Neural cell (in vitro differentiated cells): ENCODE measurements around the gene TPSD1. TPM values are rescaled to one million over a fixed set of nuclear protein-coding genes. Genes with fewer than 3 reads are reported as not detected.
"Not testable (repeated sequence)": the region's sequence is repeated elsewhere in the genome, so short reads cannot be mapped to it uniquely, and the experiment has no call there.

Source experiments
- H2AFZ ChIP-seq: fragments of 200-600, 300-800 bp; sonication (generic), shearing (Covaris generic); 2 replicates; pipeline ENCODE4 v1.6.0; 2014; ENCODE audit warnings: low read depth, mild to moderate bottlenecking, antibody characterized with exemption, low read length, moderate library complexity
- H3F3A ChIP-seq: fragments of 200-600 bp; shearing (Covaris generic); 2 replicates; pipeline ENCODE4 v1.6.1; 2016; ENCODE audit warnings: mild to moderate bottlenecking, moderate library complexity, mixed read lengths, antibody characterized with exemption, low read length; ENCODE audit not compliant: insufficient read depth, poor library complexity, severe bottlenecking
- H3K27ac ChIP-seq: fragments of 200-600, 300-800 bp; sonication (generic), shearing (Covaris generic); 2 replicates; pipeline ENCODE4 v1.5.1; 2014; ENCODE audit warnings: mild to moderate bottlenecking, low read length, moderate library complexity
- H3K27me3 ChIP-seq: fragments of 300-800, 200-600 bp; sonication (generic), shearing (Covaris generic); 2 replicates; pipeline ENCODE4 v1.6.0; 2014; ENCODE audit warnings: mild to moderate bottlenecking, low read depth, low read length, moderate library complexity; ENCODE audit not compliant: insufficient read depth
- H3K36me3 ChIP-seq: fragments of 300-800, 200-600 bp; sonication (generic), shearing (Covaris generic); 2 replicates; pipeline ENCODE4 v1.5.1; 2014; ENCODE audit warnings: mild to moderate bottlenecking, antibody characterized with exemption, low read length, moderate library complexity; ENCODE audit not compliant: insufficient read depth
- H3K4me2 ChIP-seq: fragments of 300-800, 200-600 bp; sonication (generic), shearing (Covaris generic); 2 replicates; pipeline ENCODE4 v1.6.0; 2014; ENCODE audit warnings: mild to moderate bottlenecking, low read length
- H3K4me3 ChIP-seq: fragments of 300-800, 200-600 bp; sonication (generic), shearing (Covaris generic); 2 replicates; pipeline ENCODE4 v1.5.1; 2014; ENCODE audit warnings: mild to moderate bottlenecking, low read length, moderate library complexity
- H3K79me2 ChIP-seq: fragments of 200-600 bp; shearing (Covaris generic); replicated peaks from 2 replicates; pipeline ENCODE4 v1.6.0; 2014; ENCODE audit warnings: mild to moderate bottlenecking, low read length, moderate library complexity; ENCODE audit not compliant: insufficient read depth
- H3K9ac ChIP-seq: fragments of 300-800, 200-600 bp; sonication (generic), shearing (Covaris generic); 2 replicates; pipeline ENCODE4 v1.6.1; 2016; ENCODE audit warnings: mild to moderate bottlenecking, low read length, mixed read lengths
- H3K9me2 ChIP-seq: fragments of 200-600 bp; shearing (Covaris generic); 2 replicates; pipeline ENCODE4 v1.6.1; 2016; ENCODE audit warnings: mild to moderate bottlenecking, low read length, mixed read lengths; ENCODE audit not compliant: insufficient read depth
- H3K9me3 ChIP-seq: fragments of 200-600, 300-800 bp; sonication (generic), shearing (Covaris generic); 2 replicates; pipeline ENCODE4 v1.6.1; 2016; ENCODE audit warnings: mild to moderate bottlenecking, mixed run types, low read length, moderate library complexity, mixed read lengths
- H4K20me1 ChIP-seq: fragments of 200-600 bp; shearing (Covaris generic); 2 replicates; pipeline ENCODE4 v1.6.1; 2016; ENCODE audit warnings: mild to moderate bottlenecking, mixed run types; ENCODE audit not compliant: insufficient read depth
- CTCF ChIP-seq: fragments of 450-650 bp; IDR thresholded peaks from 2 replicates; pipeline ENCODE4 v1.5.1; 2014; ENCODE audit warnings: antibody characterized with exemption, mild to moderate bottlenecking, moderate library complexity; ENCODE audit not compliant: poor library complexity, severe bottlenecking
- EP300 ChIP-seq: fragments of 450-650 bp; conservative IDR thresholded peaks from 2 replicates; pipeline ENCODE4 v1.6.1; 2014; ENCODE audit warnings: antibody characterized with exemption, mild to moderate bottlenecking, moderate library complexity; ENCODE audit not compliant: poor library complexity, severe bottlenecking
- EZH2 ChIP-seq: fragments of 200-600, 300-800 bp; shearing (Covaris generic), sonication (generic); IDR thresholded peaks from 2 replicates; pipeline ENCODE4 v1.6.1; 2014; ENCODE audit warnings: antibody characterized with exemption, low read length, borderline replicate concordance, mild to moderate bottlenecking; ENCODE audit not compliant: insufficient read depth, poor library complexity, severe bottlenecking
- MXI1 ChIP-seq: fragments of 450-650 bp; conservative IDR thresholded peaks from 2 replicates; pipeline ENCODE4 v1.6.1; 2014; ENCODE audit warnings: antibody characterized with exemption, mild to moderate bottlenecking; ENCODE audit not compliant: poor library complexity, severe bottlenecking
- POLR2AphosphoS5 ChIP-seq: IDR thresholded peaks from 2 replicates; pipeline ENCODE4 v1.6.1; 2012
- RAD21 ChIP-seq: fragments of 450-650 bp; conservative IDR thresholded peaks from 2 replicates; pipeline ENCODE4 v1.6.1; 2014; ENCODE audit warnings: antibody characterized with exemption, mild to moderate bottlenecking, moderate library complexity
- REST ChIP-seq: IDR thresholded peaks from 2 replicates; pipeline ENCODE4 v1.6.1; 2012; ENCODE audit warnings: borderline replicate concordance
- SMC3 ChIP-seq: fragments of 450-650 bp; conservative IDR thresholded peaks from 2 replicates; pipeline ENCODE4 v1.6.1; 2014; ENCODE audit warnings: antibody characterized with exemption, mild to moderate bottlenecking, moderate library complexity; ENCODE audit not compliant: poor library complexity
- TAF1 ChIP-seq: IDR thresholded peaks from 2 replicates; pipeline ENCODE4 v1.6.1; 2012; ENCODE audit warnings: low read depth
- polyA plus RNA-seq: library from polyadenylated mRNA; depleted of rRNA; stranded (reverse); fragments of >200 nt; gene quantifications from 2 replicates; pipeline ENCODE4 v1.2.3, GENCODE V29; 2014

Gene TPSD1
- polyA plus RNA-seq, 1 donor from 2014 or later = not detected

- H3K36me3 ChIP-seq, H3F3A ChIP-seq, H2AFZ ChIP-seq, H3K79me2 ChIP-seq, H3K27me3 ChIP-seq, H3K9me2 ChIP-seq, H3K9ac ChIP-seq, H3K4me3 ChIP-seq, H4K20me1 ChIP-seq, H3K9me3 ChIP-seq, H3K27ac ChIP-seq, H3K4me2 ChIP-seq: not testable (repeated sequence)
Observed at GRCh38 chr16:1296688-1297017, 40.8 kb downstream of the TPSD1 start.

- TF ChIP-seq SMC3 = no peak
- TF ChIP-seq EP300 = no peak
- no peak for TF ChIP-seq RAD21
- no peak for TF ChIP-seq CTCF
- Histone ChIP-seq H3K9me2 (no peaks in the 10 kb centered on the region), H3K4me3 (no peak overlapping the region), H3K9ac (no peak overlapping the region), H3K4me2 (no peak overlapping the region), H3K79me2 (no peaks in the 10 kb centered on the region), H4K20me1 (no peaks in the 10 kb centered on the region), H3F3A (no peaks in the 10 kb centered on the region), H3K27me3 (no peaks in the 10 kb centered on the region), H3K27ac (no peak overlapping the region), H3K9me3 (no peaks in the 10 kb centered on the region), H3K36me3 (no peaks in the 10 kb centered on the region), H2AFZ (no peak overlapping the region)
Observed at GRCh38 chr16:1297018-1297696, 41.3 kb downstream of the TPSD1 start.

GRCh38 chr16:1298406-1298805, 42.5 kb downstream of the TPSD1 start:
- no peak overlapping the region for H3K9ac ChIP-seq
- H3K4me3 ChIP-seq = no peak overlapping the region
- H3K27me3 ChIP-seq = no peaks in the 10 kb centered on the region
- H3K4me2 ChIP-seq = no peak overlapping the region
- H3K27ac ChIP-seq = no peak overlapping the region
- no peaks in the 10 kb centered on the region for H3K9me3 ChIP-seq
- no peaks in the 10 kb centered on the region for H3F3A ChIP-seq
- H3K36me3 ChIP-seq = no peaks in the 10 kb centered on the region
- H3K79me2 ChIP-seq = no peaks in the 10 kb centered on the region
- no peaks in the 10 kb centered on the region for H3K9me2 ChIP-seq
- H2AFZ ChIP-seq = no peak overlapping the region
- H4K20me1 ChIP-seq = no peaks in the 10 kb centered on the region
- no peak for TF ChIP-seq TAF1
- no peak for TF ChIP-seq EZH2
- TF ChIP-seq REST = no peak
- no peak for TF ChIP-seq POLR2AphosphoS5
- TF ChIP-seq RAD21 = no peak
- TF ChIP-seq EP300 = no peak
- TF ChIP-seq CTCF = no peak
- no peak for TF ChIP-seq MXI1
- TF ChIP-seq SMC3 = no peak
